ENCODE data around the gene AR.

DNA sequence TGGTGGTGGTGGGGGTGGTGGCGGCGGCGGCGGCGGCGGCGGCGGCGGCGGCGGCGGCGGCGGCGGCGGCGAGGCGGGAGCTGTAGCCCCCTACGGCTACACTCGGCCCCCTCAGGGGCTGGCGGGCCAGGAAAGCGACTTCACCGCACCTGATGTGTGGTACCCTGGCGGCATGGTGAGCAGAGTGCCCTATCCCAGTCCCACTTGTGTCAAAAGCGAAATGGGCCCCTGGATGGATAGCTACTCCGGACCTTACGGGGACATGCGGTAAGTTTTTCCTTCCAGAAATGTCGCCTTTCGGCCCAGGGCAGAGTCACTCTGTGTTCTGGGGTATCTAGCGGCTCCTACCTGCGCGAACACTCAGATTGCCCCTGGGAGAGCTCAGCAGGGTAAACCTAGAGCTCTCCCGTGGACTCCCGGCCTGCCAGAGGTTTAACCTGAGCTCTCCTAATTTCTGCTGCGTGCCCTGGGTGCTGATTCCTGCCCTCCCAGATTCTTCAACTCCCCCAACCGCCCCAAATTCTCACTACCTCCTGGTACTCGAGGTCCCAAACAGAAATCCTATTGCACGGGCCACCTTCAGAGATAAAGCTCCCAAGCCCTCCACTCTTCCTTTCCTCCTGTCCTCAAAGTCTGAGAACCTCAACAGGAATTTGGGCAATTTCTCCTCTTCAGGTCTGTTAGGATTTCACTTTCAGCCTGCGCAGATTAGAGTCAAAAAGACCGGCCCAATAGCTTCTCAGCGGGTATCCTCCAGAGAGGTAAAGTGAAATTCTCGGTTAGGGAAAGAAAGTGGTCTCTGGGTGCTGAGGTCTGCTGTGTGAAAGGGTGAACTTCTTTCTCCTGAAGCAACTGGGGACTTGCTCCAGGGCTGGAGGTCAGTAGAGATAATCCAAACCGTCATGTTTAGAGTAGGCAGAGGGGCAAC, 2.9 kb downstream of the AR start:
- TF ChIP-seq POLR2AphosphoS5 (IDR thresholded peaks at IDR 0.05; ENCODE audit: low read depth, low read length): no peak
- no peak for TF ChIP-seq POLR2A (IDR thresholded peaks at IDR 0.05; ENCODE audit: low read depth, low read length)
- TF ChIP-seq TAF1 (IDR thresholded peaks at IDR 0.05; ENCODE audit: borderline replicate concordance, low read depth, low read length): no peak

Data from GM12892 (cell line).